WTC11 (cell line): ENCODE data around the gene RPS10. TPM values are rescaled to one million over a fixed set of nuclear protein-coding genes. Genes with fewer than 3 reads are reported as not detected.

Experiments used
- ATAC-seq: fragments of 200-7000 bp; cut with Tn5 transposase; 2 replicates; pipeline ENCODE4 v1.10.0; 2021; ENCODE audit warnings: mild to moderate bottlenecking, moderate library complexity
- CTCF ChIA-PET: fragments of 300-600 bp; sonication (Branson Sonifier 250); formaldehyde crosslinking; loops from one replicate; lab custom pipeline; 2021; ENCODE audit warnings: antibody characterized with exemption; lab: Charles Lee
- POLR2A ChIA-PET: fragments of 350-600 bp; sonication (Branson Sonifier 250); formaldehyde crosslinking; loops from one replicate; lab custom pipeline; 2021; ENCODE audit warnings: antibody characterized with exemption; lab: Charles Lee
- DNase-seq: peaks from one replicate; pipeline ENCODE4 v3.0.0; 2021; ENCODE audit warnings: low spot score
- H3K27ac Mint-ChIP-seq: 2 replicates; pipeline ENCODE4 v1.8.0; 2021; ENCODE audit warnings: mixed read lengths
- H3K27me3 Mint-ChIP-seq: 2 replicates; pipeline ENCODE4 v1.8.0; 2021; ENCODE audit warnings: low read depth, mild to moderate bottlenecking, moderate library complexity, mixed read lengths
- H3K36me3 Mint-ChIP-seq: 2 replicates; pipeline ENCODE4 v1.8.0; 2021; ENCODE audit warnings: mixed read lengths
- H3K4me1 Mint-ChIP-seq: 2 replicates; pipeline ENCODE4 v1.8.0; 2022; ENCODE audit warnings: mixed read lengths
- H3K4me3 Mint-ChIP-seq: 2 replicates; pipeline ENCODE4 v1.8.0; 2021; ENCODE audit warnings: mild to moderate bottlenecking, moderate library complexity, mixed read lengths
- H3K9me3 Mint-ChIP-seq: 2 replicates; pipeline ENCODE4 v1.8.0; 2021; ENCODE audit warnings: mixed read lengths
- AFF4 ChIP-seq: sonication (generic); formaldehyde crosslinking; IDR thresholded peaks from 2 replicates; pipeline ENCODE4 v1.8.1; 2023; ENCODE audit warnings: mild to moderate bottlenecking, missing genetic modification reagents, borderline replicate concordance
- CREB1 ChIP-seq: sonication (generic); formaldehyde crosslinking; IDR thresholded peaks from 2 replicates; pipeline ENCODE4 v1.8.0; 2023; ENCODE audit warnings: mild to moderate bottlenecking, missing genetic modification reagents
- E2F5 ChIP-seq: sonication (generic); formaldehyde crosslinking; IDR thresholded peaks from 2 replicates; pipeline ENCODE4 v1.8.1; 2022; ENCODE audit warnings: mild to moderate bottlenecking, moderate library complexity, missing genetic modification reagents
- ESRRA ChIP-seq: sonication (generic); formaldehyde crosslinking; IDR thresholded peaks from 2 replicates; pipeline ENCODE4 v1.8.1; 2022; ENCODE audit warnings: mild to moderate bottlenecking, missing genetic modification reagents, borderline replicate concordance
- FOXJ3 ChIP-seq: sonication (generic); formaldehyde crosslinking; IDR thresholded peaks from 2 replicates; pipeline ENCODE4 v1.9.0; 2021; ENCODE audit warnings: missing genetic modification reagents, mild to moderate bottlenecking, borderline replicate concordance
- FOXP1 ChIP-seq: sonication (generic); formaldehyde crosslinking; IDR thresholded peaks from 2 replicates; pipeline ENCODE4 v1.8.0; 2022; ENCODE audit warnings: missing genetic modification reagents, mild to moderate bottlenecking, moderate library complexity, borderline replicate concordance
- FOXP4 ChIP-seq: sonication (generic); formaldehyde crosslinking; IDR thresholded peaks from 2 replicates; pipeline ENCODE4 v1.8.0; 2022; ENCODE audit warnings: mild to moderate bottlenecking, missing genetic modification reagents
- HMGA2 ChIP-seq: fragments of 250-450 bp; sonication (Bioruptor Pico); IDR thresholded peaks from 2 replicates; pipeline ENCODE4 v1.4.0; 2021; ENCODE audit warnings: mild to moderate bottlenecking, moderate library complexity
- HMGXB4 ChIP-seq: sonication (generic); formaldehyde crosslinking; IDR thresholded peaks from 2 replicates; pipeline ENCODE4 v1.8.1; 2023; ENCODE audit warnings: mild to moderate bottlenecking, moderate library complexity, missing genetic modification reagents
- NFATC4 ChIP-seq: fragments of 250-450 bp; sonication (Bioruptor Pico); IDR thresholded peaks from 2 replicates; pipeline ENCODE4 v1.9.0; 2021; ENCODE audit warnings: mild to moderate bottlenecking
- OVOL2 ChIP-seq: fragments of 250-450 bp; sonication (Bioruptor Pico); IDR thresholded peaks from 2 replicates; pipeline ENCODE4 v1.9.0; 2021; ENCODE audit warnings: mild to moderate bottlenecking, borderline replicate concordance
- PRRX2 ChIP-seq: fragments of 250-450 bp; sonication (Bioruptor Pico); IDR thresholded peaks from 2 replicates; pipeline ENCODE4 v1.8.0; 2021; ENCODE audit warnings: mild to moderate bottlenecking
- RORB ChIP-seq: fragments of 250-450 bp; sonication (Bioruptor Pico); IDR thresholded peaks from 2 replicates; pipeline ENCODE4 v1.9.0; 2021; ENCODE audit warnings: mild to moderate bottlenecking
- SMAD4 ChIP-seq: sonication (generic); formaldehyde crosslinking; IDR thresholded peaks from 2 replicates; pipeline ENCODE4 v1.8.0; 2022; ENCODE audit warnings: mild to moderate bottlenecking, missing genetic modification reagents
- SP1 ChIP-seq: sonication (generic); formaldehyde crosslinking; conservative IDR thresholded peaks from 2 replicates; pipeline ENCODE4 v1.8.1; 2022; ENCODE audit warnings: missing genetic modification reagents
- TEAD4 ChIP-seq: sonication (generic); formaldehyde crosslinking; IDR thresholded peaks from 2 replicates; pipeline ENCODE4 v1.8.0; 2022; ENCODE audit warnings: mild to moderate bottlenecking, missing genetic modification reagents
- USF2 ChIP-seq: sonication (generic); formaldehyde crosslinking; IDR thresholded peaks from 2 replicates; pipeline ENCODE4 v1.8.1; 2023; ENCODE audit warnings: mild to moderate bottlenecking, missing genetic modification reagents, moderate library complexity
- ZBTB21 ChIP-seq: sonication (generic); formaldehyde crosslinking; IDR thresholded peaks from 2 replicates; pipeline ENCODE4 v1.8.1; 2023; ENCODE audit warnings: mild to moderate bottlenecking, missing genetic modification reagents, borderline replicate concordance
- ZNF121 ChIP-seq: sonication (generic); formaldehyde crosslinking; IDR thresholded peaks from 2 replicates; pipeline ENCODE4 v1.8.0; 2023; ENCODE audit warnings: missing genetic modification reagents
- ZNF232 ChIP-seq: sonication (generic); formaldehyde crosslinking; IDR thresholded peaks from 2 replicates; pipeline ENCODE4 v1.8.0; 2022; ENCODE audit warnings: mild to moderate bottlenecking, missing genetic modification reagents
- ZNF317 ChIP-seq: sonication (generic); formaldehyde crosslinking; IDR thresholded peaks from 2 replicates; pipeline ENCODE4 v1.8.1; 2023; ENCODE audit warnings: low read depth, mild to moderate bottlenecking, moderate library complexity, missing genetic modification reagents, borderline replicate concordance
- ZNF423 ChIP-seq: fragments of 250-450 bp; sonication (Bioruptor Pico); IDR thresholded peaks from 2 replicates; pipeline ENCODE4 v2.1.2; 2022; ENCODE audit warnings: mild to moderate bottlenecking, moderate library complexity
- ZNF532 ChIP-seq: fragments of 250-450 bp; sonication (Bioruptor Pico); IDR thresholded peaks from 2 replicates; pipeline ENCODE4 v1.9.0; 2021; ENCODE audit warnings: mild to moderate bottlenecking, borderline replicate concordance
- ZNF671 ChIP-seq: fragments of 250-450 bp; sonication (Bioruptor Pico); IDR thresholded peaks from 2 replicates; pipeline ENCODE4 v1.8.0; 2021; ENCODE audit warnings: mild to moderate bottlenecking
- total RNA-seq: library from RNA; stranded (reverse); gene quantifications from 3 replicates; pipeline ENCODE4 v1.2.3, GENCODE V29; 2021

RPS10 gene
- total RNA-seq, 1 experiment from 2014 or later, result 2,184 TPM

- Mint-ChIP-seq H3K36me3 (peaks cover 8% of the 10 kb centered on the region; the same call in 1 of the 2 replicates), H3K9me3 (no peaks in the 10 kb centered on the region), H3K4me1 (no peaks in the 10 kb centered on the region), H3K27me3 (no peaks in the 10 kb centered on the region), H3K4me3 (no peak overlapping the region), H3K27ac (no peak overlapping the region)
- ChIA-PET POLR2A (no interaction called here), CTCF (no interaction called here)
- TF ChIP-seq FOXP4 (CRISPR knock-in tag), result no peak
- TF ChIP-seq USF2 (CRISPR knock-in tag), result no peak
- no peak for TF ChIP-seq RORB (CRISPR knock-in tag)
- no peak for TF ChIP-seq FOXJ3 (CRISPR knock-in tag)
- no peak for TF ChIP-seq CREB1
- no peak for TF ChIP-seq HMGA2 (CRISPR knock-in tag)
- no peak for TF ChIP-seq AFF4 (CRISPR knock-in tag)
- no peak for TF ChIP-seq TEAD4
- TF ChIP-seq ZNF317, result no peak
- TF ChIP-seq ZNF532 (CRISPR knock-in tag), result no peak
- no peak for TF ChIP-seq PRRX2 (CRISPR knock-in tag)
- TF ChIP-seq SMAD4 (CRISPR knock-in tag), result no peak
- DNase-seq (no peak), ATAC-seq (no peak)
Observed at GRCh38 chr6:34374508-34374907, 51.4 kb downstream of the RPS10 start.

GRCh38 chr6:34374069-34374468 lies 51.8 kb downstream of the RPS10 start:
- Mint-ChIP-seq H3K27me3 (no peaks in the 10 kb centered on the region), H3K4me1 (no peaks in the 10 kb centered on the region), H3K9me3 (no peaks in the 10 kb centered on the region)
- DNase-seq, result no peak
- TF ChIP-seq RORB (CRISPR knock-in tag) (no peak), HMGXB4 (CRISPR knock-in tag) (no peak), ZNF232 (CRISPR knock-in tag) (no peak), SP1 (CRISPR knock-in tag) (no peak), ZBTB21 (CRISPR knock-in tag) (no peak), FOXP1 (no peak), ESRRA (CRISPR knock-in tag) (no peak), ZNF121 (CRISPR knock-in tag) (no peak), NFATC4 (CRISPR knock-in tag) (no peak), OVOL2 (no peak), E2F5 (CRISPR knock-in tag) (no peak), ZNF423 (no peak), ZNF671 (no peak)
- TF ChIP-seq, all 79 proteins: peak for 0
- no peak for ATAC-seq
- H3K27ac Mint-ChIP-seq, result no peak overlapping the region
- ChIA-PET CTCF (no interaction called here), POLR2A (no interaction called here)
- H3K4me3 Mint-ChIP-seq, result no peak overlapping the region
- peaks cover 11% of the 10 kb centered on the region; the same call in 1 of the 2 replicates for H3K36me3 Mint-ChIP-seq
